ENCODE measurements around the gene HHIPL1. TPM values are rescaled to one million over a fixed set of nuclear protein-coding genes. Genes with fewer than 3 reads are reported as not detected.

HHIPL1 gene
- total RNA-seq, 1 donor from 2014 or later = 5.9 TPM

DNA sequence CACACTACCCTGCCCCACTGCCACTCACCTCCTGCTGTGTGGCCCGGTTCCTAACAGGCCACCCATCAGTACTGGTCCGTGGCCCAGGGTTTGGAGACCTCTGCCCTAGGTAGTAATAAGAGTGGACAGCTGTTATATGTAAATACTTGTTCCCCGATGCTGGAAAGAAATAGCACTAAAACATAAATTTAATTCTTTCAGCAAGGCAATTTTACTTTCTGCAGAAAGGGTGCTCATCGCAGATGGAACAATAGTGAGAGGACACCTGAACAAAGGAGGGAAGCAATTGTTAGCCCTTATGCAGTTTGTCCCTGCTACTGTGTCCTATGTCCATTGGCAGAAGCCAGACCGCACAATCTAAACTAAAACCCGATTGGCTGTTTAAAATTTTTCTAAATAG lies 33.3 kb downstream of the HHIPL1 start:
- H3K27ac ChIP-seq = no peak overlapping the region

DNA sequence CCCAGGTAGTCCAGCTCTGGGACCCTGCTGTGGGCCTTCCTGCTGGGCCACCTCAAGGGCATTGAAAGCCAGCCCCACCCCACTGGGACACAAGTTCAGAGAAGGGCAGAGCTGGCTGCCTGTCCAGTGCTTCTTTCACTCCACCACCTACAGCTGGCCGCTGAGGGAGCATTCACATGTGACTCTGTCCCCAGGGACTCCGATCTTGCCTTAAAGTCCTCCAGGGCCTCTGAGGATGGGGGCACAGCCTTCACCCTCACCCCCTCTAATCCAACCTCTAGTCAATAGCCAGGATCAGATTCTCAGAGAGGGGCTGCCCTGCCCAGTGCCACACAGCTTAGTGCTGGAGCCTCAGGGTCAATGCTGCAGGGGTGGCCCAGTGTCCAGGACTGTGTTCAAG lies 34.2 kb downstream of the HHIPL1 start:
- Histone ChIP-seq H3K36me3 (no peaks in the 10 kb centered on the region), H3K9me3 (no peaks in the 10 kb centered on the region), H3K4me1 (peaks cover 11% of the 10 kb centered on the region), H3K27me3 (no peaks in the 10 kb centered on the region), H3K4me3 (no peak overlapping the region), H3K27ac (no peak overlapping the region)
- no peak for DNase-seq (ENCODE audit: extremely low spot score in 2 of 2)
- TF ChIP-seq POLR2A (IDR thresholded peaks at IDR 0.05) (no peak), POLR2AphosphoS5 (IDR thresholded peaks at IDR 0.05; ENCODE audit: insufficient read depth in 1 of 2, low read depth in 1 of 2) (no peak)
- TF ChIP-seq, protein P1, sequence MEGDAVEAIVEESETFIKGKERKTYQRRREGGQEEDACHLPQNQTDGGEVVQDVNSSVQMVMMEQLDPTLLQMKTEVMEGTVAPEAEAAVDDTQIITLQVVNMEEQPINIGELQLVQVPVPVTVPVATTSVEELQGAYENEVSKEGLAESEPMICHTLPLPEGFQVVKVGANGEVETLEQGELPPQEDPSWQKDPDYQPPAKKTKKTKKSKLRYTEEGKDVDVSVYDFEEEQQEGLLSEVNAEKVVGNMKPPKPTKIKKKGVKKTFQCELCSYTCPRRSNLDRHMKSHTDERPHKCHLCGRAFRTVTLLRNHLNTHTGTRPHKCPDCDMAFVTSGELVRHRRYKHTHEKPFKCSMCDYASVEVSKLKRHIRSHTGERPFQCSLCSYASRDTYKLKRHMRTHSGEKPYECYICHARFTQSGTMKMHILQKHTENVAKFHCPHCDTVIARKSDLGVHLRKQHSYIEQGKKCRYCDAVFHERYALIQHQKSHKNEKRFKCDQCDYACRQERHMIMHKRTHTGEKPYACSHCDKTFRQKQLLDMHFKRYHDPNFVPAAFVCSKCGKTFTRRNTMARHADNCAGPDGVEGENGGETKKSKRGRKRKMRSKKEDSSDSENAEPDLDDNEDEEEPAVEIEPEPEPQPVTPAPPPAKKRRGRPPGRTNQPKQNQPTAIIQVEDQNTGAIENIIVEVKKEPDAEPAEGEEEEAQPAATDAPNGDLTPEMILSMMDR (IDR thresholded peaks at IDR 0.05) = no peak
- intact Hi-C loops (cut with DNase I) = no loop called here

More for the DNA sequence above, 33.3 kb downstream of the HHIPL1 start:
- no peak overlapping the region for H3K4me3 ChIP-seq
- H3K9me3 ChIP-seq = no peaks in the 10 kb centered on the region
- no peaks in the 10 kb centered on the region for H3K27me3 ChIP-seq
- intact Hi-C loops (cut with DNase I) = no loop called here
- TF ChIP-seq POLR2A (IDR thresholded peaks at IDR 0.05) (no peak), POLR2AphosphoS5 (IDR thresholded peaks at IDR 0.05; ENCODE audit: insufficient read depth in 1 of 2, low read depth in 1 of 2) (no peak)
- TF ChIP-seq, protein P1 (IDR thresholded peaks at IDR 0.05) = no peak
- no peaks in the 10 kb centered on the region for H3K36me3 ChIP-seq
- peaks cover 7% of the 10 kb centered on the region for H3K4me1 ChIP-seq
- no peak for DNase-seq (ENCODE audit: extremely low spot score in 2 of 2)

DNA sequence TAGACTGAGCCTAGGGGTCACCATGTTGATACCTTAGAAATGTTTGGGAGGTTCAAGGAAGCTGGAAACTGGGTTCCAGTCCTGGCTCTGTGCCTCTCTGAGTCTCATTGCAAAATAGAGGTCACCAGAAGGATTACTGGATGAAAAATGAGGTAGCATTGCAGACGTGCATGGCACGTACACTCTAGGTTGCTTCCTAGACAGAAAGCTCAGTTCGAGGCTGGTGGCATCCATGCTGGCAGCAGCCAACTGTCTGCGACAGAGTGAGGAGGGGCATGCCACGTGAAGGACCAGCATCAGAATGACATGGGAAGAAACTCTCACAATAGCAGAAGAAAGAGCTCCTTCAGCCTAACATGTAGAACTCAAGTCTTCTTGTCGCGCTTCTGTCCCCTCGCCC lies 34.6 kb downstream of the HHIPL1 start:
- Histone ChIP-seq H3K9me3 (no peaks in the 10 kb centered on the region), H3K4me3 (no peak overlapping the region), H3K4me1 (peaks cover 14% of the 10 kb centered on the region), H3K36me3 (no peaks in the 10 kb centered on the region), H3K27me3 (no peaks in the 10 kb centered on the region), H3K27ac (no peak overlapping the region)
- no peak for TF ChIP-seq POLR2AphosphoS5 (IDR thresholded peaks at IDR 0.05; ENCODE audit: insufficient read depth in 1 of 2, low read depth in 1 of 2)
- no peak for TF ChIP-seq POLR2A (IDR thresholded peaks at IDR 0.05)
- TF ChIP-seq, protein P1 (IDR thresholded peaks at IDR 0.05) = no peak
- DNase-seq (ENCODE audit: extremely low spot score in 2 of 2) = no peak
- intact Hi-C loops (cut with DNase I) = no loop called here

DNA sequence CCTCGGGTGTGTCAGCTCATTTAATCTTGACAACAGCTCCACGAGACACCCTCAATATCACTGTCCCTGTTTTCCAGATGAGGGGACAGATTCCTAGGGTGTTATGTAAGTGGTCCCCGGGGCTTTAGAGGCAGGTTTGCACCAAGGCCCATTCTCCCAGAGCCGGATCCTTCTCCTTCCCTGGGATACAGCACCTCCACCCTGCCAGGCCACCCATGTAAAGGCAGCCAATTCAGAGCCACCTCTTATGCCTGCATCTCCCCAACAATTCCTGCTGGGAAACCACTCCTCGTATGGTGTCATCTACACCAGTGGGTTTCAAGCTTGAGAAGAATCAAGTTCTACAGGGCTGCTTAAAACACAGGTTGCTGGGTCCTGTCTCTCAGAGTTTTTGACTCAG lies 35.1 kb downstream of the HHIPL1 start:
- Histone ChIP-seq H3K4me3 (no peak overlapping the region), H3K9me3 (no peaks in the 10 kb centered on the region), H3K4me1 (peaks cover 18% of the 10 kb centered on the region), H3K36me3 (no peaks in the 10 kb centered on the region), H3K27ac (no peak overlapping the region), H3K27me3 (no peaks in the 10 kb centered on the region)
- DNase-seq (ENCODE audit: extremely low spot score in 2 of 2) = no peak
- intact Hi-C loops (cut with DNase I) = loop anchor here (5.0 kb wide), 1 partner anchor 202 kb away; no protein-coding TSS in a partner anchor
- TF ChIP-seq POLR2AphosphoS5 (IDR thresholded peaks at IDR 0.05; ENCODE audit: insufficient read depth in 1 of 2, low read depth in 1 of 2) = no peak
- TF ChIP-seq, protein P1 (IDR thresholded peaks at IDR 0.05) = no peak
- no peak for TF ChIP-seq POLR2A (IDR thresholded peaks at IDR 0.05)

DNA sequence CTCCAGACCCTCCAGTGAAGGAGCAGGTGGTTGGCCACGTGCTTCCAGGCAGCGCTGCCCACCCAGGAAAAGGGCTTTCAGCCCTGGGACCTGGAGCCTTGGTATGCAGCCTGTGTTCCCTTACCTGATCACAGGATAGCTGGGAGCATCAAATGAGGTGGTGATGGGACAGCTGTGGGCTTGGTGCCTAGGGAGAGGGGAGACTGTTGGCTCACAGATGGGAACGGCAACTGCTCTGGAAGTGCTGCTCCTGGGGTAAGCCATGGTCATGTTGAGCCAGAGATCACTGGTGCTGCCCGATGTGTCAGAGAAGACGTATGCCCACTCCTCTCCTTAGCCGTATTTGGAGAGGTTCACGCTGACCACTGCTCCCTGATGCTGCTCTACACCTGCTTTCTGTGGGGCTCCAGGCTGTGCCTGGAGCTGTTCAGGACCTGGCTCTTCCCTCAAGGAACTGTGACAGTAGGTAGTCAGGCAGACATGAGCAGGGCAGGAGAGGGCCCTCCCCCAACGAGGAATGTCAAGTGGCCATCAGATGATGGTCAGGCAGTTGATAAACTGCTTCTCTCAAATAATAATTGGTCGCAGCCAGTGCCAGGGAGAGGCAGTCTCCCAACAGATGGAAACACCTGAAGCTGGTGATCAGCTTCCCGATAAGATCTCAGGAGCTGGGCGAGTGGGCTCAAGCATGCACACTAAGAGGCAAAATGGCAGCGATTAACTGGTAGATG lies 36.3 kb downstream of the HHIPL1 start:
- Histone ChIP-seq H3K4me3 (no peak overlapping the region), H3K9me3 (no peaks in the 10 kb centered on the region), H3K27me3 (no peaks in the 10 kb centered on the region), H3K4me1 (peaks cover 18% of the 10 kb centered on the region), H3K27ac (no peak overlapping the region), H3K36me3 (no peaks in the 10 kb centered on the region)
- no peak for DNase-seq (ENCODE audit: extremely low spot score in 2 of 2)
- no peak for TF ChIP-seq POLR2A (IDR thresholded peaks at IDR 0.05)
- TF ChIP-seq, protein P1 (IDR thresholded peaks at IDR 0.05) = no peak
- TF ChIP-seq POLR2AphosphoS5 (IDR thresholded peaks at IDR 0.05; ENCODE audit: insufficient read depth in 1 of 2, low read depth in 1 of 2) = no peak
- intact Hi-C loops (cut with DNase I) = loop anchor here (5.0 kb wide), 1 partner anchor 201 kb away; no protein-coding TSS in a partner anchor
